Stomach (tissue), 4 donors: Measurements from ENCODE around the gene UBE2C.

Experiments
- EP300 ChIP-seq: sonication (generic); formaldehyde crosslinking; IDR thresholded peaks from one replicate; pipeline ENCODE4 v1.6.1; 2017; ENCODE audit warnings: antibody characterized with exemption
- POLR2A ChIP-seq, 4 donors: fragments of 450-650 bp; IDR thresholded peaks; one replicate each; pipeline ENCODE4 v1.6.1; 2016; ENCODE audit warnings: antibody characterized with exemption in 4 of 4, control low read depth in 2 of 4, mild to moderate bottlenecking in 1 of 4, moderate library complexity in 1 of 4
- TF ChIP-seq, protein P1 (sequence below), 7 experiments: fragments of 450-650 bp in 4 of 7; fragments of 200-600 bp in 3 of 7; sonication (generic) in 3 of 7; IDR thresholded peaks; one replicate each; pipeline ENCODE4 v1.5.1; 2016 to 2019; ENCODE audit warnings: antibody characterized with exemption in 7 of 7, control low read depth in 2 of 7, mild to moderate bottlenecking in 1 of 7

DNA sequence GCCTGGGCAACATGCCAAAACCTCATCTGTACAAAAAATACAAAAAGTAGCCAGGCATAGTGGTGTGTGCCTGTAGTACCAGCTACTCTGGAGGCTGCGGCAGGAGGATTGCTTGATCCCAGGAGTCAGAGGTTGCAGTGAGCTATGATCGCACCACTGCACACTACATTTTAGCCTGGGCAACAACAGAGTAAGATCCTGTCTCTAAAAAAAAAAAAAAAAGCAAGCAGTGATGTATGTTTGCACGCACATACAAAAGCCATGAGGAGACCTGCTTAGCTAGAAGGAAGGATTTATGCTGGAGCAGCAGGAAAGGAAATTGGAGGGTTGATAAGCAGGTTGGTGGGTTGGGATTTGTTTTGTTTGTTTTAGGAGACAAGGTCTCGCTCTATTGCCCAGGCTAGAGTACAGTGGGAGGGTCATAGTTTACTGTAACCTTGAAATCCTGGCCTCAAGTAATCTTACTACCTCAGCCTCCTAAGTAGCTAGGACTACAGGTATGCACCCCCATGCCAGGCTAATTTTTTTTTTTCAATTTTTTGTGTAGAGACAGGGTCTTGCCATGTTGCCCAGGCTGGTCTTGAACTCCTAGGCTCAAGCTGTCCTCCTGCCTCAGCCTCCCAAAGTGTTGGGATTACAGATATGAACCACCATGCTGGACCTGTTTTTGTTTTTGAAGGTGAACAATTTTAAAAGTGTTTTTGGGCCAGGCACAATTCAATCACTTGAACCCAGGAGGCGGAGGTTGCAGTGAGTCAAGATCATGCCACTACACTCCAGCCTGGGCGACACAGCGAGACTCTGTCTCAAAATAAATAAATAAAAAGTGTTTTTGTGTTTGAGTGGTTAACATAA, 49.0 kb downstream of the UBE2C start:
- TF ChIP-seq EP300 (no peak), POLR2A (IDR thresholded peaks at IDR 0.05) (no peak)
- TF ChIP-seq, protein P1, sequence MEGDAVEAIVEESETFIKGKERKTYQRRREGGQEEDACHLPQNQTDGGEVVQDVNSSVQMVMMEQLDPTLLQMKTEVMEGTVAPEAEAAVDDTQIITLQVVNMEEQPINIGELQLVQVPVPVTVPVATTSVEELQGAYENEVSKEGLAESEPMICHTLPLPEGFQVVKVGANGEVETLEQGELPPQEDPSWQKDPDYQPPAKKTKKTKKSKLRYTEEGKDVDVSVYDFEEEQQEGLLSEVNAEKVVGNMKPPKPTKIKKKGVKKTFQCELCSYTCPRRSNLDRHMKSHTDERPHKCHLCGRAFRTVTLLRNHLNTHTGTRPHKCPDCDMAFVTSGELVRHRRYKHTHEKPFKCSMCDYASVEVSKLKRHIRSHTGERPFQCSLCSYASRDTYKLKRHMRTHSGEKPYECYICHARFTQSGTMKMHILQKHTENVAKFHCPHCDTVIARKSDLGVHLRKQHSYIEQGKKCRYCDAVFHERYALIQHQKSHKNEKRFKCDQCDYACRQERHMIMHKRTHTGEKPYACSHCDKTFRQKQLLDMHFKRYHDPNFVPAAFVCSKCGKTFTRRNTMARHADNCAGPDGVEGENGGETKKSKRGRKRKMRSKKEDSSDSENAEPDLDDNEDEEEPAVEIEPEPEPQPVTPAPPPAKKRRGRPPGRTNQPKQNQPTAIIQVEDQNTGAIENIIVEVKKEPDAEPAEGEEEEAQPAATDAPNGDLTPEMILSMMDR (IDR thresholded peaks at IDR 0.05), result no peak
